ENCODE data around the gene CYP46A1. TPM values are rescaled to one million over a fixed set of nuclear protein-coding genes. Genes with fewer than 3 reads are reported as not detected.

The CYP46A1 gene
- polyA plus RNA-seq, 1 donor, result 3.4 TPM

DNA sequence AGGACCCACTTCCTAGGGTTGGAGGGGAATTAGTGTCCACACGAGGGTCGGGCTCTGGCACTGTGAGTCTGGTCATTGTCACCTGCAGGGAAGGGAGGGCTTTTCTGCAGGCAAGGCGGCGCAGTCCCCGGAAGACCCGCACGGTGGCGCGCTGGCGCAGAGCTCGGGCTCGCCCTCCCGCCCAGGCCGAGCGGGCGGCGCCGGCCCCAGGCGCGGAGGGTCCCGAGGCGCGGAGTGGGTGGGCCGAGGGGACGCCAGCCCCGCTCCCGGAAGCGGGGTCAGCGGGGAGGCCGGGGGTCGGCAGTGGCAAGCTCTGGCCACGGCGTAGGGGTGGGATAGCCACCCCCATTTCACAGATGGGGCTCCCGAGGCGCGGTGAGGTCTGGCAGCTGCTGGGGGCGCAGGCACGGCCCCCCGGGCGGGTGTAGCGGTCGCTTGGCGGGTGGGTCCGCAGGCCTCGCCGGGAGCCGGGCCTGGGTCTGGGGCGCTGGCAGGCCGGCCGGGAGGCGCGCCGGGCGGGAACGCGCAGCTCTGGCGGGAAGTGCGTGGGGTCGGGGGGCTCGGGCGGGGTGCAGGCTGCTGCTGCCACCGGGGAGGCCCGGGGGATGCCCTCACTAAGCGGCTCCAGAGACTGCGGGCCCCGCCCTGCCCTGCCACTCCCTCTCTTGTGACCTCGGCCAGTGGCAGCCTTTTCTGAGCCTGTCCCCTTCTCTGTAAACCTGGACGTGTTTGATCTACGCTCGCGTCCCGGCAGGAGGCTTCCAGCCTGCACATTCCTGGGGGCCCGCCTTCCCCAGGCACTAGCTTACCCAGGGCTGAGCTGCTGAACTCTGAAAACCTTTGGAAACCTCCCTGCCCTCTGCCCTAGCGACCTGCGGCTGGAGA, 46.1 kb downstream of the CYP46A1 start:
- no peak for DNase-seq

DNA sequence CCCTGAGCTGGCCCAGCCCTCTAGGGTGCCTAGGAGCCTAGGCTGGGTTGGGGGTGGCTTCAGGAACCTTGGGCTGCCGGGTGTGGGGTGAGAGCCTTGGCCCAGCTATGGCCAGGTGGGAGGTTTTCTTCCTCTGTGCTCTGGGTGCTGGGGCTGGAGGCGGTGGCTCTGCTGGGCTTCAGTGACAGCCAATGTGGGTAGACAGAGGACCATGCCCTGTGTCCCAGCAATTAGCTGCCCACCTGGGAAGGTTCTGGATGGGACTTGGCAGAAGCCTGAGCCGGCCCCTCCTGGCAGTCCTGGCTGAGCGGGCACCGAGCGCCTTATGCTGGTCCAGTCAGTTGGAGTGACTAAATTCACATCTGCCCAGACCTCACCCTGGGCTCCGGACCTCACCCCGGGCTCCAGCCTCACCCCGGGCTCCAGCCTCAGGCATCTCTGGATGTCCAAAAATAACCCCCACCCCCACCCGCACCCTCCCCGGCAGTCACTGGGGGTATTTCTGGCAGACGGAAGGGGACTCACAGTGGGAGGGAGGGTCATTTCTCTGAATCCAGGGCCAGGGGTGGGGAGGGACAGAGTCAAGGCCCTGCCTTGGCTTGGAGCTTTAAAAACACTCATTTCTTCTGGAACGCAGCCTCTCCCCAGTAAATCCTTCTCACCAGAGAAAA, 46.9 kb downstream of the CYP46A1 start:
- DNase-seq, result no peak

DNA sequence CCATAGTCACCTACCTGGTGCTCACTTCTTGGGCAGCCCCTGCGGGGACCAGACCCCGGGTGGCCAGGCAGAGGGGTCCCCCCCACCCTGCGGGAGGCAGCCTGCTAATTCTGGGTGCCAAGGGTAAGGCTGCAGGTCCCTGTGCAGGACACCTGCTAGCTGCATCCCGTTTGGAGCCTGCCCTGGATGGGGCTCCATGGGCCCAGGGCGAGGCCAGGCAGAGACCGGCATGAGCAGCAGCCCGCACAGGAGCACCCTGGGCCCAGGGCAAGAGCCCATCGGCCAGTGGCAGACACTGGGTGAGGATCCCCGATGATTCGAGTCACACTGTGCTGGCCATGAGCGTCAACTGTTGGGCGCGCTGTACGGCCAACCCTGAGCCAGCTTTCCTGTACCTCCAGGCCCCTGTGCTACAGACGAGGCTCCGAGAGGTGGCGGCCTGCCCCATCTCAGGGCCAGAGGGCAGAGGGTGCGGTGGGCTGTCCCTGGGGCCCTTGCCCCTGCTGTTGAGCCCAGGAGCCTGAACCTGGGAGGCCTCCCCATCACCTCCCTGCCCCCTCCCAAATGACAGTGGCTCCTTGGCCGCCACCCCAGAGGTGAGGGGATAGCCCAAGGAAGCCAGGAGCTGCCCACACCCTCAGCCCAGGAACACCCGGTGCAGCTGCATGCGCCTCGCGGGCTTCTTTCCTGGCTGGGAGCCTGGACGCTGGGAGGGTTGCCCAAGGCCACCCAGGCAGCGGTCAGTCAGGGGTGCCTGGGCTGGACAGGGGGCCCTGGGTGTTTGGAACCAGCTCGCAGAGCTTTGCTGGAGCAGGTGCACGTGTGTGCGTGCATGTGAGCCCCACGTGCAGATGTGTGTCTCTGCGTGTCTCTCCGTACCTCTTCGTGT, 47.7 kb downstream of the CYP46A1 start:
- no peak for DNase-seq

DNA sequence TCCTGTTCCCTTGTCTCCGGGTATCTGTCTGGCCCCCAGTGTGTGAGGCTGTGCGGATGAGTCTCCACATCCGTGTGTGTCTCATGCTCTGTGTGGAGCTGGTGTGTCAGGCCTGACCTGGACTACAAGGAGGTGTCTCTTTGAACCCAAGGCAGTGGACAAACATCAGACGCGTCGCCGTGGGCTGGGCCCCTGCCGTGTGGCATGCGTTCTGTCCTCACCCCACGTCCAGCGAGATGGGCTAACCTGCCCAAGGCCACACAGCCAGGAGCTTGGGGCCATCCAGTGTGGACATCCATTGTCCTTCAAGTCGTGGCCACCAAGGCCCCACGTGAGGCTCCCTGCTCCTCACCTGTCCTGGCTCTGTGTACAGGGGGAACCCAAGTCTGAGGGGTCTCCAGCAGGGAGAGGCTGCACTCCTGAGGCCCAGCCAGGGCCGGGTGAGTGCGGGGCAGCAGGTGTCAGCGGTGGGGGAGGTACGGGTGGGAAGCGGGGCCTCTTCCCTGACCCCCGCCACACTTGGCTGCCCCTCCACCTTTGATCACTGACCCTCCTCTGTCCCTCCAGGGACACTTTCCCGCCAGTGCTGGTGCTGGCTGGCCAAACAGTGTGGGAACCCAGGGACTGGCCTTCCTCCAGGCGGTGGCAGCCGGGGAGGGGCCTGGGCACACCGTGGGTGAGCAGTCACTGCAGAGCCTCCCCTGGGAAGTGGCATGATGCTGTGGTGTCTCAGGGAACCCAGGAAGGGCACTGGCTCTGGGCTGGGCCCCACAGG, 48.5 kb downstream of the CYP46A1 start:
- DNase-seq, result no peak

DNA sequence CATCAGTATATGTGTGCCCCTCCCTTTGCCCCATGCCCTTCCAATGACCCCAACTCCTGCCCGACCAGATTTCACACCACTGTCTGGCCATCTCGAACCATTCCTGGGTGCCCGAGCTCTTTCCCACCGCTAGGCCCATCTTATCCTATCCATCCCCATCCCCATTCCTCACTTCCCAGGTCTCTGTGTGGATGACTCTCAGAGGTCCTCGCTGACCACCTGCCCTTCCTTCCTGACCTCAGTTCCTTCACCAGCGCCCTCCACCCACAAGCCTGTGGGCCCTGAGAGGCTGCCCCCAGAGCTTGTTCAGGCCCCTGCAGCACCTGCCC, 49.1 kb downstream of the CYP46A1 start:
- DNase-seq, result no peak

DNA sequence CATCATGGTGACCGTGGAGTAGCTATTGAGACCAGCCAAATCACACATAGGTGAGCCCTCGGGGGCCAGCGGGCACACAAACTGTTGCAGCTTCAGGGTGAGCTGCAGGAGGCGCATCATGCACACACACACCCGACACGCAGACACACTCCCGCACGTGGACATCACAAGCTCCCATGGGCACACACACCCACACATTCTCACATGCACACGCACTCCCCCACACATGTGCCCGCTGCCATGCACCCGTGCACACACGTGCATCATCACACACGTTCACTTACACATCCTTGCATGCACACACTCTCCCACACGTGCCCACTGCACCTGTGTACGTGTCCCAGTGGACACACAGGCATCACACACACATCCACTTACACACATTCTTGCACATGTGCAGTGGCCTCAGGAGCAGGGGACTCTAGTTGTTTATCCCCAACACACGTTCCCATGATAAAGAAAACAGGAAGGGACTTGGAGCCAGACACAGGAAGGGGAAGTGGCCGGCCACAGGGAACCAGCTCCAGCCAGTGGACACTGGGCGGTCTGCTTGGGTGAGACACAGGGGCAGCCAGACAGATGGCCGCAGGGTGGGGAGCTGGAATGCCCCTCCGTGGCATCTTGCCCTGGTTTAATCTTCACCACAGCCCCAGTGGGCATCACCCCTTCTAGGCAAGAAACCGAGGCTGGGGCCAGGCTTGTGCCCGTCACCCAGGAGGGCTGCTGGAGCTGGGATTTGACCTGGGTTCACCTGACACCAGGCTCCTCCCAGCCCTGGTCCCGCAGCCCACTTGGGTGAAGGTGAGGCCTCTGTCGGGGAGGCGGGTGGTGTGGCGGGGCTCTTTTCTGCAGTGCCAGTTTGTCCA, 49.7 kb downstream of the CYP46A1 start:
- DNase-seq, result no peak

DNA sequence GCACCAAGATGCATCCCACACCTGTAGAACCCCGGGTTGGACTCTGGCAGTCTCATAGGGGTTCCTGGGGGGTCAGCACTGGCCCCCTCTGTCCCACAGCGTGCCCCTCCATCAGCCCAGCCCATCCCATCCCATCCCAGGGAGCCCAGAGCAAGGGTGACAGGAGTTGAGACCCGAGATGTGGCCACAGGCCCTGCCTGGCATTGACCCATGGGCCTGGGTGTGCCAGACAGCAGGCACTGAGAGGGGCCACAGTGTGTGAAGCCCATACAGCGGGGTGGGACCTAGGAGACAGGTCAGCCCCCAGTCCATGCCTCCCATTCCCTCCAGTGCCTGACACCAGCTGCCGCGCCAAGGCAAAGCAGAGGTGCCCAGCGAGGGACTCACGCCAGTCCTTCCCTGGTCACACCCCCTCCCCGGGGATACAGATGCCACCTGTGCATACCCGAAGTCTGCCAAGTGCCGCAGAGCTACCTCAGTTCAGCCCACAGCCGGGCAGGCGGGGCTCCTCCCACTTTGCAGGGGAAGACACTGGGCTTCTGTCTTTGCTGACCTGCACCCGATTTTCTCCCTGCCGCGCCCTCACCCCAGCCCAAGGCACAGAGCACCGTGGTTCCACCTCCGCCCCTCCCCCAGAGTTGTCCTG, 50.4 kb downstream of the CYP46A1 start:
- DNase-seq, result no peak

DNA sequence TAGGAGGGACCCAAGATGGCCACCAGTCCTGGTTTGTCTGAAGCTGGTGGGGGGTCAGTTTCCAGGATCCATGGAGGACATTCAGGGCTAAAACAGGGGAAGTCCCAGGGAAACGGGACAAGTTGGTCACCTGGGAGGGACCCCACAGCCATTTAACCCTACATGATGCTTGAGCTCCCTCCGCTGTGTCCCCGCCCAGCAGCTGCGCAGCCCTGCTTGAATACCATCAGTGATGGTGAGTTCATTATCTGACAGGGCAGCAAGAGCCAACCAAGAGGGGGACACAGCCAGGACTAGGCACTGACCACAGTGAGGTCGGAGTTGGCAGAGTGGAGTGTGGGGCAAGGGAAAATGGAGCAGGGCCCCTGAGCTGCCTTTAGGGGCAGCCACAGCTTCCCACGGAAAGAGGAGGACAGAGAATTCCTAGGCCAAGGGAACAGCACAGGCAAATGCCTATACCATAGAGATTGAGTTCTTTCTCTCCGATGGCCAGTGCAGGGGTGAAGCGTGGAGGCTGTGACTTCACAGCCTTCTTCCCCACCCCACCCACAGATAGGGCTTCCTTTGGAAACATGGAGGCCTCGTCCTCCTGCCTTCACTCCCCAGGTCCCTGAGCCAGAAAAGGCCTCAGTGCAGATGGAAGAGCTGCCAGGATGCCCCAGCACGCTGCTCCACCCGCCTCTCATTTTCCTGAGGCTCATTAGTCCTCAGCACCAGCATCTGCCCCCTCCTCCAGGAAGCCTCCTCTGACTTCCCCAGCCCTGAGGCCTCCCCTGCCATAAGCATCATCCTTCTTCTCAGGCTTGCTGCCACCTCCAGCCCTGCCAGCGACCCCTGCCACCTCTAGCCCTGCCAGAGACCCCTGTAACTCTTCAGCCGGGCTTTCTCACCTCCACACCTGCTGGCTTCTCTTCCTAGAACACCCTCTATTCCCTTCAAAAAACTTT, 51.4 kb downstream of the CYP46A1 start:
- DNase-seq, result no peak

DNA sequence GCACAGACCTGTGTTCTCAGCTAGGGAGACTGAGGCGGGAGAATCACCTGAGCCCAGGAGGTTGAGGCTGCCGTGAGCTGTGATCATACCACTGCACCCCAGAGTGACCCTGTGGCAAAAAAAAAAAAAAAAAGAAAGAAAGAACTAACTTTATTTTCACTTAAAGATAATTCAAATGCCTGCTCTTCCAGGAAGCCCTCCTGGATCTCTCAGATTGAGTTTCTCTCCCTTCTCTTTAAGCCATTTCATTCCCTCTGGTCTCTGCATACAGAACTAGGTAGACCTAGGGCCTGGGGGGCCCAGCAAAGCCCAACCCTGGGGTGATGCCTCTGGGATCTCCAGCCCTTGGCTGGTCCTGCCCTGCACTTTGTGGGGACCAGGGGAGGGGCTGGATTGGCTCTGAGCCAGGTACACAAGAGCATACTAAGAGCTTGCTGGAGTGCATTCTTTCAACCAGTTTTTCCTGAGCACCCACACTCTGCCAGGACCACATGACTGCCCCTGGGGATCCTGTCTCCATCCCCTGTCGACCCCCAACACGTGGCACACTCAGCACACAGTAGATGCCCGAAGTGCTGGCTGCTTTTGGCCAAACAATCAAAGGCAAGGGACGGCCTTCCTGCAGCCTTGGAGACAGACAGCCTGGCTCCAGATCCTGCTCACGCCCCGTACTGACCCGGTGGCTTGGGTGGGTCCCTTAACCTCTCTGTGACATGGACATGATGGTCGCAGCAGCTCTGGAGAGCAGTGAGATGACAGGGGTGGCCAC, 52.7 kb downstream of the CYP46A1 start:
- no peak for DNase-seq

DNA sequence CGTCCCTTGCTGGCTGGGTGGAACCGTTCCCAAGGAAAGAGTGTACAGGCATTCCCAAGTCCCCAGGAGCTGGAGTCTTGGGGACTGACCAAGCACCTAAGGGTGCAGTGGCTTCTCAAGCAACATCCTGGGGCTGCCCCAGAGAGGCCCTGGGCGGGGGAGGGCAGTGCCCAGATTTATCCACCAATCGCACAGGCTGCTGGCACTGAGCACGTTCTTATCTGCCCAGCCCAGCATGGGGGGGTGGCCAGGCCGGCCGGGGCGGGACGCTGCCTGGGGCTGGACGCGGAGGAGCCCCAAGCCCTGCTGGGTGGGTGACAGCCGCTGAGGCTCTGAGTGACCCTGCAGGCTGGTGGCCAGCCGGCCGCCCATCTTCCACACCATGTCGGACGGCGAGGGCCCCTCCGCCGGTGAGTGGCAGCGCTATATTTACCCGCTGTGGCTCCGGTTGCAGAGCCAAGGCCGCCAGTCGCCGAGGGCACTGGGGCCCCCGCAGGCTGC, 53.4 kb downstream of the CYP46A1 start:
- DNase-seq, result no peak

DNA sequence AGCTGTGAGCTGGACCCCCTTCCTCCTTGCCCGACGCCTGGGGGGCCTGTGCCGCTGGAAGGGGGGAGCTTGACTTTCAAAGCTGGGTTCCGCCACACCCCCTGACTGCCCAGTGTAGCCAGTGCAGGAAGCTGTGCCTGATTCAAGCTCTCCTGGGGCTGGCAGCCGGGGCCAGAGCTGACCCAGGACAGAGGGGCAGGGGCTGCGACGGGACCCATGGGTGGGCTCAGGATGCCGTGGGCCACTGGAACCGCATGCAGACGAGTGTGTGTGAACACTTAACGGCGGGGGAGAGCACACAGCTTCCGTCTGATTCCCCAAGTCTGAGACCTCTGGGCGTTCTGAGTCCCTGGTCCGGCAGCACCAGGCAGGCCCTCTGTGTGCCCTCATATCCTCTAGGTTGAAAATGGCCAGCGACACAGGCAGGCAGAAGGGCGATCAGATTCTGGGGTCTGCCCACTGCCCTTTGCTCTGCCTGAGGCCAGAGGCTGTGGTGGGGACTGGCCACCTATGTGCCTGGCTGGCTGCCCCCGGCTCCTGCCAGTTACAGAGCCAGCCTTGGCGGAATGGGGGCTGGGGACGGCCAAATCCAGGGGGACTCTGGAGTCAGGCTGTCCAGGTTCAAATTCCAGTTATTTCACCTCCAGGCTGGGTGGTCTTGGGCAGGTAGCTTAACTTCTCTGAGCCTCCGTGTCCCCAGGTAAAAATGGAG, 54.0 kb downstream of the CYP46A1 start:
- DNase-seq, result no peak

DNA sequence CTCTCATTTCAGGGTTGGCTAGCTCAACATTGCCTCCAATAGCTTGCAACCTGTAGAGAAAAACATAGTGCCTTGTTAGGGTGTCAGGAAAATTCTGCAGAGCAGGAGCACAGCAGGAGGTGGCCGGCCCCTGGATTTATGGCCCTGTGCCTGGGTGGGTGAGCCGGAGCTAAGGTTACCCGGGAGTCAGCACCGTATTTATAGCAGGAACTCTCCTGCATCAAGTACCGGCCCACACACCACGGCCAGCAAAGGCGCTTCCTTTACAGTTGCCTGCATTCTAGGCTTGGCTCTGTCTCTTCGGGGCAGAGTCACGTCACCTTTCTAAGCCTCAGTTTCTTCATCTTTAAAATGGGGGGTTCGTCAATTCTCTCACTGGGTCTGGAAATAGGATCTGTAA, 56.3 kb downstream of the CYP46A1 start:
- no peak for DNase-seq

DNA sequence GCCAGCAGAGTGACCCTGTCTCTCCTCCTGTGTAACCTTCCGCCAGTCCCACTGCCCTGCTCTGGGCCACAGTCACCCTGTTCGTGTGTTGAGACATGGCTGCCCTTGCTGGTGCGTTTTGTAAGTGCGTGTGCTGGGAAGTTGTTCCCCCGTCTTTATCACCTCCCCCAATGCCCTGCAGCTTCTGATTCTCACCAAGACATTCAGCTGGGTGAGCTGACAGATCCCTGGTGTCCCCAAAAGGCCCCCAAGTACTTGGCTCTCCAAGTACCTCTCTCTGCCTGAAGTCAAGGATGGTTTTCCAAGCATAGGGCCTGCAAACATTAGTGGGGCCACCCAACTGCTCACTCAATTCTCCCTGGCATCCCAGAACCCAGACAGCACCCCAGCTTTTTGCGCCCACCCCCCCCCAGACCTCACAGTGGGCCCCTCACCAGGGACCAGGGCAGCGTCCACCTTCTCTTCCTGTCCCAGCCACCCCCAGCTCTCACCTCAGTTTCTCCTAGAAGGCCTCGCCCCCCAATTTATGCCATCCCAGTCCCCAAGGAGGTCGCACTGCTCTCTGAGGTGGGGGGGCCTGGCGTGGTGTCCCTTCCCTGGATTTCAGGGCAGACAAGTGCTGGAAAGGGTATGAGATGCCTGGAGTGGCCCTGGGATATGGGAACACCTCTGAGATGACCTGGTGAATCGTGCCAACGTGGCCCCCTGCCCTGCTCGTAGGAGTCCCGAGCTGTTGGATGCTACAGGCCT, 57.3 kb downstream of the CYP46A1 start:
- DNase-seq, result no peak

DNA sequence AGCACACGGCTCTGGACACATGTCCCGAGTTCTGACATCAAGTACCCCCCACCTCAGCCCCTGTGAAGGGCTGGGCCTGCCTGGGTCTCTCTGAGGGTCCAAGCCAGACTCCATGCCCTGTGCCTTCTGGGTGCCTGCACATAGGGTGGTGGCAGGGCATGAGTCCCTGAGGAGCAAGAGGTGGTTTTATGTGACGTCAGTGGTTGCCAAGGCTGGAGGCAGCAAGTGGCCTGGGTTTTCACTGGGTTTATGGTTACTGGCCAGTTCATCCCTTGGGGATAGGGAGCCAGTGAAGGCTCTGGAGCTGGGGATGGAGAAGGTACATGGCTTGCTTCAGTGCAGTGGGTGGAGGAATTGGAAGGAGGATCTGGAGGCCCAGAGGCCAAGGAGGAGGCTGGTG, 58.0 kb downstream of the CYP46A1 start:
- no peak for DNase-seq

DNA sequence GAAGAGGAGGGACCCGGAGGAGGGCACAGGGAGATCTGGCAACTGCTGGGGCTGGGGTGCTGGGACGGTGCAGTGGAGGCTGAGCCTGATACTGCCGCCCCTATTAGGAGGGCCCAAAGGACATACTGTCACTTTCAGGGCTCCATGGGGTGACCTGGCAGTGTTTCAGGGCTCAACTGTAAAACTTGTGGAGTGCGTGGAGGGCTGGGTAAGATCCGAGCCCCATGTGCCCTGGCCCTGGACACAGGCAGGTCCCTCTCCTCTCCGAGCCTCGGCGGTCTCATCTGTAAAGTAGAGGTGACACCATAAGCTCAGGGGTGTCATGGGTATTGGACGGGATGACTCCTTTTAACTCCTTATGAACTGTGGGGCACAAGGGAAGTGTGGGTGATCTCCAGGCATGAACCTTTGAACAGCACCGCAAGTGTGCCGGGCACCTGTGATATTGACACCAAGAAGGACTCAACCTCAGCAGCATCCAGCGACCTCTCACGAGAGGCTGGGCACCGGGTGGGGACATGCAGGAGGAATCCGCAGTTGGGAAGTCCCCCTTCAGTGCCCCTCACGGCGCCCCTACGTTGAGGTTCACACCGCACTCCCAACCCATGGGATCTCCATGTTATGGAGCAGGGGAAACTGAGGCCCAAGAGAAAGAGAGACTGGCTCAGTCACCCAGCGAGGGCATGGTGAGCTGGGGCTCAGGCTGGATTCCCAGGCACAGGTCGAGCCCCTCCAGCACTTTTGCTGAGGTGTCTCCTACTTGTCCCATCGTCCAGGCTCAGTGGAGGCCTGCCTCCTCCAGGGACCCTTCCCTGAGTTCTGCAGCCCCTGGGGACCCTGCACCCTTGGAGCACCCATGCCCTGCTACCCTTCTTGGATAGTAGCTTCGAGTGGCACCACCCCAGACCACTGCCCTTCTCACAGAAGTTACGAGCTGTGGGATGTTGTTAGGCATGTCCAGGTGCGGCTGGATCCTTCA, 58.7 kb downstream of the CYP46A1 start:
- no peak for DNase-seq
